Endothelial cell of umbilical vein (primary cell): ENCODE measurements around the gene PRSS57. TPM values are rescaled to one million over a fixed set of nuclear protein-coding genes. Genes with fewer than 3 reads are reported as not detected.
A peak's percentile ranks its signal among the peaks of the same experiment; 100 is the strongest.

Source experiments
- BruUV-seq: library from RNA; stranded (reverse); fragments of 400-500 nt; replicated peaks from 2 replicates; lab custom pipeline; 2021; lab: Mats Ljungman, UMichigan
- CTCF ChIA-PET: fragments of 300-600, 350-600 bp; sonication (Branson Sonifier 250); formaldehyde crosslinking; loops from one replicate; lab custom pipeline; 2021; ENCODE audit warnings: antibody characterized with exemption, inconsistent platforms; lab: Charles Lee
- POLR2A ChIA-PET: fragments of 300-600, 350-600 bp; sonication (Branson Sonifier 250); formaldehyde crosslinking; loops from one replicate; lab custom pipeline; 2021; ENCODE audit warnings: antibody characterized with exemption, inconsistent platforms; lab: Charles Lee
- DNase-seq: peaks from one replicate; pipeline ENCODE4 v3.0.0-alpha.2; 2011; ENCODE audit warnings: low read depth, low spot score
- FAIRE-seq: peaks from 2 replicates; lab custom pipeline; 2011; peaks lifted over from hg19 to GRCh38; lab: Jason Lieb, UNC
- H2AFZ ChIP-seq: 2 replicates; pipeline ENCODE4 v1.6.0; 2012; ENCODE audit warnings: low read depth, low read length, control low read depth, inconsistent platforms
- H3K27ac ChIP-seq: 2 replicates; pipeline ENCODE4 v1.5.1; 2011; ENCODE audit warnings: low read depth, mild to moderate bottlenecking, control low read depth, low read length, moderate library complexity; ENCODE audit not compliant: insufficient read depth
- H3K27me3 ChIP-seq, 2 experiments: 2 replicates each; pipeline versions ENCODE4 v1.6.0 to v1.6.1; 2011; ENCODE audit warnings: low read length in 2 of 2, mixed read lengths in 1 of 2; ENCODE audit not compliant: control insufficient read depth in 2 of 2, insufficient read depth in 2 of 2
- H3K36me3 ChIP-seq, 2 experiments: 2 replicates in 1 of 2; 3 replicates in 1 of 2; pipeline ENCODE4 v1.5.1; 2011; ENCODE audit warnings: low read length in 2 of 2, mild to moderate bottlenecking in 1 of 2, moderate library complexity in 1 of 2; ENCODE audit not compliant: control insufficient read depth in 2 of 2, insufficient read depth in 2 of 2; ENCODE audit errors: extremely low read depth in 1 of 2
- H3K4me1 ChIP-seq: 3 replicates; pipeline ENCODE4 v1.5.1; 2011; ENCODE audit warnings: mild to moderate bottlenecking, low read length; ENCODE audit not compliant: control insufficient read depth, insufficient read depth; ENCODE audit errors: extremely low read depth
- H3K4me2 ChIP-seq: 2 replicates; pipeline ENCODE4 v1.6.1; 2011; ENCODE audit warnings: low read length, control low read depth, mixed read lengths; ENCODE audit not compliant: insufficient read depth
- H3K4me3 ChIP-seq, 3 experiments: fragments of 200-600 bp in 1 of 3; sonication (generic), shearing (Covaris generic) in 1 of 3; replicated peaks in 1 of 3; 2 replicates each; pipeline ENCODE4 v1.5.1; 2011 to 2016; ENCODE audit warnings: control low read depth in 3 of 3, low read length in 3 of 3, mild to moderate bottlenecking in 2 of 3, inconsistent platforms in 1 of 3, low read depth in 1 of 3, moderate library complexity in 1 of 3; ENCODE audit not compliant: insufficient read depth in 1 of 3
- H3K79me2 ChIP-seq: 2 replicates; pipeline ENCODE4 v1.6.0; 2012; ENCODE audit warnings: low read length, inconsistent platforms; ENCODE audit not compliant: control insufficient read depth, insufficient read depth
- H3K9ac ChIP-seq: replicated peaks from 2 replicates; pipeline ENCODE3; 2011; ENCODE audit warnings: low read length, control low read depth; ENCODE audit not compliant: insufficient read depth; ENCODE audit errors: extremely low read depth
- H3K9me1 ChIP-seq: replicated peaks from 3 replicates; pipeline ENCODE4 v1.6.0; 2011; ENCODE audit warnings: mild to moderate bottlenecking, low read length; ENCODE audit not compliant: control insufficient read depth, insufficient read depth; ENCODE audit errors: extremely low read depth
- H3K9me3 ChIP-seq: replicated peaks from 2 replicates; pipeline ENCODE4 v1.5.1; 2012; ENCODE audit warnings: low read length, inconsistent platforms; ENCODE audit not compliant: control insufficient read depth, insufficient read depth
- H4K20me1 ChIP-seq: replicated peaks from 2 replicates; pipeline ENCODE3; 2011; ENCODE audit warnings: mild to moderate bottlenecking, low read length; ENCODE audit not compliant: control insufficient read depth, insufficient read depth; ENCODE audit errors: extremely low read depth
- EZH2 ChIP-seq: IDR thresholded peaks from 2 replicates; pipeline ENCODE4 v1.6.1; 2012; ENCODE audit warnings: borderline replicate concordance, low read depth, mild to moderate bottlenecking, moderate library complexity, low read length, inconsistent platforms; ENCODE audit not compliant: severe bottlenecking
- FOS ChIP-seq: IDR thresholded peaks from 2 replicates; pipeline ENCODE4 v1.6.1; 2011; ENCODE audit warnings: mild to moderate bottlenecking, low read length, moderate library complexity, borderline replicate concordance; ENCODE audit not compliant: insufficient read depth
- JUN ChIP-seq: IDR thresholded peaks from 2 replicates; pipeline ENCODE4 v1.6.1; 2011; ENCODE audit warnings: borderline replicate concordance, low read depth; ENCODE audit not compliant: insufficient read length, insufficient read depth
- POLR2A ChIP-seq: IDR thresholded peaks from 2 replicates; pipeline ENCODE4 v1.6.1; 2012; ENCODE audit warnings: low read depth, mild to moderate bottlenecking, control low read depth, low read length
- POLR2AphosphoS5 ChIP-seq: IDR thresholded peaks from 2 replicates; pipeline ENCODE4 v1.6.1; 2012; ENCODE audit warnings: low read depth, mild to moderate bottlenecking, control low read depth, low read length, moderate library complexity; ENCODE audit not compliant: insufficient read depth
- dilution Hi-C: fragments of 300-500 bp; cut with MboI; formaldehyde crosslinking; loops from one replicate; pipeline ENCODE4 v1.15.0; 2019; ENCODE audit warnings: low sequenced_read_pairs; ENCODE audit not compliant: extremely low pct_ligation_motif_present
- intact Hi-C: fragments of 100-400 bp; cut with micrococcal nuclease; formaldehyde crosslinking; loops from one replicate; pipeline ENCODE4 v1.10.0; 2022
- polyA plus RNA-seq, 4 experiments: library from polyadenylated mRNA; depleted of rRNA in 3 of 4; stranded (reverse) in 3 of 4; unstranded in 1 of 4; fragments of >200 nt; gene quantifications; 2 replicates each; pipeline versions ENCODE4 v1.2.1 to v1.2.3, GENCODE V29; 2011 to 2012; ENCODE audit warnings: missing spikeins in 1 of 4
- total RNA-seq: library from RNA; stranded (reverse); gene quantifications from 2 replicates; pipeline ENCODE4 v1.2.3, GENCODE V29; 2021

The PRSS57 gene
- total and polyA plus RNA-seq, 2 donors (not counting 3 experiments of a cell fraction or from before 2014, with no cell fraction given) = not detected

GRCh38 chr19:663682-664117 lies 31.6 kb downstream of the PRSS57 start:
- peaks cover 19% of the 10 kb centered on the region for H3K4me1 ChIP-seq
- intact Hi-C loops (loop anchor here (1.0 to 2.0 kb wide), 3 partner anchors 17 to 206 kb away; no protein-coding TSS in a partner anchor), dilution Hi-C loops (no loop called here)
- peak overlapping the region; percentile 62 for H3K4me2 ChIP-seq
- peak overlapping the region; percentile 43 for H3K9ac ChIP-seq
- no peaks in the 10 kb centered on the region for H4K20me1 ChIP-seq
- BruUV-seq = no TSS peak
- no peak for DNase-seq
- CTCF ChIA-PET = interaction anchor here (0.8 to 1.9 kb wide), 6 partner anchors 14 to 79 kb away, joined by 3 to 67 read pairs (median 4); no protein-coding TSS in a partner anchor
- H3K36me3 ChIP-seq = no peaks in the 10 kb centered on the region
- H2AFZ ChIP-seq = peak overlapping the region; percentile 93
- H3K27ac ChIP-seq = peak overlapping the region; percentile 44
- no peaks in the 10 kb centered on the region for H3K27me3 ChIP-seq
- POLR2A ChIA-PET = no interaction called here
- no peaks in the 10 kb centered on the region for H3K9me3 ChIP-seq
- peak overlapping the region in 2 of 3 experiments; percentile 27 to 29 for H3K4me3 ChIP-seq
- no peaks in the 10 kb centered on the region for H3K9me1 ChIP-seq
- H3K79me2 ChIP-seq = peaks cover 43% of the 10 kb centered on the region
- TF ChIP-seq FOS (no peak), JUN (no peak)
- FAIRE-seq = no peak

- TF ChIP-seq POLR2A (peak; percentile 88), POLR2AphosphoS5 (peak; percentile 84), EZH2 (no peak)
- BruUV-seq = no TSS peak
- Histone ChIP-seq H3K4me3 (peak within 1 kb of the TSS; percentile 73 to 89 (median 86)), H3K79me2 (peaks cover 48% of the 10 kb centered on the region), H3K4me2 (peak within 1 kb of the TSS; percentile 68), H4K20me1 (no peaks in the 10 kb centered on the region), H3K27me3 (no peaks in the 10 kb centered on the region), H3K4me1 (peaks cover 19% of the 10 kb centered on the region), H3K9me1 (no peaks in the 10 kb centered on the region), H3K27ac (peak within 1 kb of the TSS; percentile 60), H3K9ac (peak within 1 kb of the TSS; percentile 87), H3K9me3 (no peaks in the 10 kb centered on the region), H2AFZ (peak within 1 kb of the TSS; percentile 93), H3K36me3 (peaks cover 0 to 2% of the 10 kb centered on the region in 2 experiments)
- DNase-seq = peak; percentile 89
- intact Hi-C loops = loop anchor here (1.0 to 2.0 kb wide), 3 partner anchors 17 to 206 kb away; no protein-coding TSS in a partner anchor
- FAIRE-seq = peak; percentile 83
- ChIA-PET POLR2A (interaction anchor here (0.7 kb wide), 1 partner anchor 17 kb away, joined by 3 read pairs; no protein-coding TSS in a partner anchor), CTCF (interaction anchor here (0.7 to 1.9 kb wide), 7 partner anchors 14 to 87 kb away, joined by 3 to 67 read pairs (median 4); no protein-coding TSS in a partner anchor)
- dilution Hi-C loops = no loop called here
Observed at GRCh38 chr19:662962-663681, 32.1 kb downstream of the PRSS57 start, which contains the start of gene RNF126. Gene RNF126, minus strand, starts transcription at chr19:663214. Its CDS starts 93 bp downstream, at chr19:663121.
